Stimulated activated CD4-positive, alpha-beta T cell treated with anti-CD3 and anti-CD28 coated beads, Interleukin-15, amount 100 ng/mL, for 24 hours (primary cell): ENCODE data around the gene FUT9.

Experiments used
- DNase-seq: peaks from one replicate; pipeline ENCODE4 v3.0.0-alpha.2; 2020

The FUT9 gene

GRCh38 chr6:96074006-96074405 lies 58.2 kb downstream of the FUT9 start:
- DNase-seq, result no peak

- DNase-seq, result no peak
These were observed 60.1 kb downstream of the FUT9 start for GRCh38 chr6:96075826-96076225.

DNA sequence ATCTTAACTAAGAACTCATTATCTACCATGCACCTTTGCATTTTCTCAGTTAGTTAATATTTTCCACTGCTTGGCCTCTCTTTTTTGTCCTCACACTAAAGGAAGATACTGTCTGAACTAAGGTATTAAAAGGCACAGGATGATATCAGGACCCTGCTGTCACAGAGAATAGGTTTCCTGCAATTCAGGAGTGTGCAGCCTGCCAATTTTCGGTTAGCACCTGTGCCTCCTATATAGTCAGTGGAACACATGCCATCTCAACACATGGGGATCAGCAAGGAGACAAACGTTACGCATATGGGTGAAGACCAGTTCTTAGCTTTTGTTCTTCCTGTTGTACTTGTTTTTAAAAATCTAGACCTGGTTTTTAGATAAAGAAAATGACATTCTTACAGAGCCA lies 71.0 kb downstream of the FUT9 start:
- DNase-seq, result no peak

GRCh38 chr6:96089173-96089572 lies 73.4 kb downstream of the FUT9 start:
- no peak for DNase-seq

DNA sequence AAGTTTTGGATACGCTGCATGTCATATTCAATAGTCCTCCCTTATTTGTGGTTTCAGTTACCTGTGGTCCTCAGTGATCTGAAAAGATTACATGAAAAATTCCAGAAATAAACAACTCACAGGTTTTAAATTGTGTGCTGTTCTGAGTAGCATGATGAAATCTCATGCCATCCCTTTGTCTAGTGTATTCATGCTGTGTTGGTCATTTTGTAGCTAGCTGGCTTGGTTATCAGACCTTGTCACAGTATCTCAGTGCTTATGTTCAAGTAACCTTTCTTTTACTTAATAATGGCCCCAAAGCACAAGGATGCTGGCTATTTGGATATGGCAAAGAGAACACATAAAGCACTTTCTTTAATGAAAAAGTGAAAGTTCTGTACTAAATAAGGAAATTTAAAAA lies 78.3 kb downstream of the FUT9 start:
- no peak for DNase-seq

DNA sequence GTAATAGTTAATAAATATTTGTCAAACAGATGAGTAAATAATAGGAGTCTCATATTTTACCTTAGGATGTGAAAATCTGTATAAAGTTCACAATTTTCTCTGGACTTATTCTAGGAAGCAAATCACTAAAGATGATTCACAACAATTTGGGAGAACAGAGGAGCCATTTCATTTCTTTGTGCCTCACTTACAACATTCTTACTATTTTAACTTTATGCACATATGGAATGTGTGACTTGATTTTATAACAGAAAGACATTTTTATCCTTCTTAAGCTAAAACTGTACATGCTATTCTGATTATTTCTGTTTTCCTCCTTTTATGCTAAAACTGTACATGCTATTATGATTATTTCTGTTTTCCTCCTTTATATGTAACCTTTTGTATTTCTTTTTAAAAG lies 83.3 kb downstream of the FUT9 start:
- DNase-seq, result no peak

DNA sequence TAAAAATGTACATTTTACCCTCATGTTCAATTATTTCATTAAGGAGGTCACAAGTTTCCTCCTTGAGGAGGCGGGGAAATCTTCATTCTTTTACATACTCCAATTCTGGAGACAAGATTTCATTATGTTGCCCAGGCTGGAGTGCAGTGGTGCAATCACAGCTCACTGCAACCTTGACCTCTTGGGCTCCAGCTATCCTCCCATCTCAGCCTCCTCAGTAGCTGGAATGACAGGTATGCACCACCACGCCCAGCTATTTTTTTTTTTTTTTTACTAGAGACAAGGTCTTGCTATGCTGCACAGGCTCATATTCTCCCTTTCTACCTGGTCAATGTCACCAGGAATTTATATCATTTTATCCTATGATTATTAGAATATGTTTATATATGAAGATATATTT lies 85.8 kb downstream of the FUT9 start:
- DNase-seq, result no peak

GRCh38 chr6:96104910-96105309 lies 89.1 kb downstream of the FUT9 start:
- no peak for DNase-seq

DNA sequence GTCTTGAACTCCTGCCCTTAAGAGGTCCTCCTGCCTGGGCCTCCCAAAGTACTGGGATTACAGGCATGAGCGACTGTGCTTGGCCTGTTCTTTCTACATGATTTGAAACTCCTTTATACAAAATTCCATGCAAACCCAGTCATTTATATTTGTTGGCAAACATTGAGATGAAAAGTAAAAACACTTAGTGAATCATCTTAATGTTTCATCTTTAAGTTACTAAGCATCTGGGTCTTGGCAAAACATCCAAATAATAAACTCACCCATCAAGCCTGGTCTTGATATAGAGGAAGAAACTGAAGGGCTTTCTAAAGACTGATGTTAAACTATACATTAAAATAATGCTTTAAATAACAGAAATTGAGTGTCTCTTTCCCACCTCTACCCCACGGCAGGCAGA lies 95.1 kb downstream of the FUT9 start:
- no peak for DNase-seq

GRCh38 chr6:96116674-96117073 lies 100.9 kb downstream of the FUT9 start:
- no peak for DNase-seq

GRCh38 chr6:96124778-96125177 lies 109.0 kb downstream of the FUT9 start:
- no peak for DNase-seq

DNA sequence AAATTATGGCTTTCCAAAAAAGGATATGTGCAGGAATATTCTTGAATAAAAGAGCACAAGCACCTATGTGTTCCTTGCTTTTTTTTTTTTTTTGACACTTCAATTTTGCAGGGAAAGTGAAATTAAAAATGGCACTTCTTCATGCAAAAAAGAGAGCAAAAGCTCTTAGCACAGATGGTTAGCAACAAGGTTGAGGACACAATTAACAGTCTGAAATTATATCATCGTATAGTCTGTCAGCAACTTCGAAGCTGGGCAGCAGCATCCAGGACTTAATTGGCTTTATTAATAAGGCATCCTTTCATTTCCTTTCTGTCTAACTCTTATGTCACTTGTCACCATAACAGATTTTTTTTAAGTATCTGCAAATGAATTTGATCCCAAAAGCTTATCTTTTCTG lies 122.6 kb downstream of the FUT9 start:
- DNase-seq, result no peak

GRCh38 chr6:96142142-96142541 lies 126.4 kb downstream of the FUT9 start:
- no peak for DNase-seq

DNA sequence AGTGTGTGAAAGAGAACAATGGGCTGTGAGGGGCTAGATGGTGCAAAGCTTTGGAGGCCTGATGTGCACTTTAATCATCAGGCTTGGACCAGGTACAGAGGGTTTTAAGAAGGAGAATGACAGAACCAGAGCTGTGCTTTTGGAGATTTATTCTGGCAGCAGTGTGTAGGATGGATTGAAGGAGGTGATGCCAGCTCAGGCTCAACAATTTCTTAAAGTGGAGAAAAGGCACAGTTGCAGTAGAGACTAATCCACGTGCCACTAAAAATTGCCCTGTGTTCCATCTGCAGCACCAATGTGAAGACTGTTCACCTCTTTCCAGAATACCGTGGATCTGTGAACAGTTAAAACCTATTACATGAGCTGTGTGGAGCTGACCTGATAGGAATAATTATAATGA lies 134.7 kb downstream of the FUT9 start:
- no peak for DNase-seq

GRCh38 chr6:96151707-96152106 lies 135.9 kb downstream of the FUT9 start:
- DNase-seq, result no peak

DNA sequence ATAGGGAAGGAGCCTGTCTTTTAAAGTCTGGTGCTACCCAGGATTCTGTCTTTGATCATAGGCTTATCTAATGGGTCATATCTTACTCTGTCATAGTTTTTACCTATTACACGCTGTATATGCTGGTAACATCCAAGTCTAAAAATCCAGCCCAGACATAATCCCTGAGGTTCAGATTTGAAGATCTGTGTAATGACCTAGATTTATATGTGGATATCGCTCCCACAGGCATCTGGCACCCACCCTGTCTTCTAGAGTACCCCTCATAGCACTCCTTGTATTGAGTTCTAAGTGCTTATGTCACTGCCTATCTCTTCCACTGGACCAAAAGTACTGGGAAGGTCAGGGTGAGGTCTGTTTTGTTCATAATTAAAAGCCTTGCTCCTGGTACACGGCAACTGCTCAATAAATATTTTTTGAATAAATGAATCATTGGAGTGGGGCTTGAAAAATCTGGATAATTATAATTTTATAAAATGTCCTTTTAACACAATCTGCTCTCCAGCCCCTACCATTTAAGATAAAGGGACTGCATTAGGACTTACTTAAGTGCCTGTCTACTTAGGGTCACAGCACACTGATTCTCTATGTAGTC lies 136.4 kb downstream of the FUT9 start:
- DNase-seq, result no peak

DNA sequence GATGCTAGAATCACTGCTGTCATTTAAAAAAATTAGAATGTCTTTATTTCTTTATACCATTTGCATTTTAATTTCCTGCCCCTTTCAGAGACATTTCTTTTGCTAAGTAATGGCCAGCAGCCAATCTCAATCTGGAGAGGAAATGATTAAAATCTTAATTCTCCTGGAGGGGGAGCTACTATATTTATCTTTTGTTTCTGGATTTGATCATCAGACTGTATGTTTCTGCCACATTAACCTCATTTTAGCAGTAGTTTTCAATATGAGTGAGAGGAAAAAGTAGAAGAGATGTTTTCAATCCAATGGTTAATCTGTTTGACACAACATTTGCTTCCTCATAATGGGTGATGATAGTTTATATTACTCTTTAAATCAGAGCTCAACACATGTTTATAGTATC lies 138.0 kb downstream of the FUT9 start:
- DNase-seq, result no peak

GRCh38 chr6:96156425-96156824 lies 140.7 kb downstream of the FUT9 start:
- no peak for DNase-seq

DNA sequence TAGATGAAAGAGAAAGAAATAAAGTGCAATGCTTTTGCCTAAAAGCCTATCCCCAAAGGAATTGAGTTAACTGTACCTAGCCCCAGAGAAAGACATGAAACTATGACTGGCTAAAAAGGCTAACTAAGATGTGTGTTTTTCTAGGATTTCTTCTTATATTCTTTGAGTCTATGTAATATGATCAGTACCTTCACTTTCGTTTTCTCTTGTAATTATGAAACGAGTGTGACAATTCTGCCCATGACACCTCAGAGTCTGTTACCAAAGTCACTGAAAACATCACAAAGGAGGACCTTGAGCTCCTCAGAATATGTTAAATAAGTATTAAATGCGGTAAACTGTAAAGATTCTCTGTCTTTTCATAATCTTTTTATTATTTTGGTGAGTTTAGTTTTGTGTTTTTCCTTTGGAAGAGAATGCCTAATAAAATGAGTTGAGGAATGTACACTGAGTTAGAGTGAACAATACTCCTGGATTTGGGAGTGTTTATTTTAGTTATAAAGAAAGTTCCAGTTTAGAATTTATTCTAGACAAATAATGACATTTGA lies 141.3 kb downstream of the FUT9 start:
- no peak for DNase-seq

DNA sequence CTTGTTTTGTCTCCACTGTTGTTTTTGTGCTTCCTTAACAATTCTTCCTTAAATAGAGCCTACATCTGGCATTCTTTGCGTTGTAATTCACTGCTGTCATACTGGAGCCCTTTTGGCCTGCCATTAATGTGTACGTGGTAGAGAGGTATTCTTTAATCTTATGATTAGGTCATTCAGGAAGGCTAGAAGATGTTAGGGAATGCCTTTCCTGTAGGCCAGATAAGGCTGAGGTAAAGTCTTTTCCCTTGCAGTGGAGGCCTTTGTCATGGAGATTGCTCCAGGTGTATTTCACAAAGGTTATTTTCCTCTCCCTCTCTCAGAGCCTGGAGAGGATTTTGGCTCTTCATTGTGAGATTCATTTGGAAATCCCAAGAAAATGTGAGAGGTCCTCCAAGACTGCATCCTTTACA lies 146.9 kb downstream of the FUT9 start:
- DNase-seq, result no peak

DNA sequence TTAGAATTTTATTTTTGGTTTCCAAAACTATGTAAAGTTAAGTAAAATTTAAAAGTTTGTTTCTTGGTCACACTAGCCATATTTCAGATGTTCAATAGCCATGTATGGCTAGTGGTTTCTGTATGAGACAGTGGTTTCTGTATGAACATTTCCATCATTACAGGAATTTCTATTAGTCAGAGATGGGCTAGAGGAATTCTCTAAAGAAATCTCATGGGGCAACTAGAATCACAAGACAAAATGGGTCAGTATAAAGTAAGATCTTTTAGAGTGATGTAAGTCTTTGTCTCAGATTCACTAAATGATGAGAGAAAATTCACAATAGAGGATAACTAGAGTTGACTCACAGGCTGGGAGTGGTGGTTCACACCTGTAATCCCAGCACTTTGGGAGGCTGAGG lies 149.0 kb downstream of the FUT9 start:
- DNase-seq, result no peak

GRCh38 chr6:96171112-96171511 lies 155.3 kb downstream of the FUT9 start:
- no peak for DNase-seq

- no peak for DNase-seq
These were observed 169.0 kb downstream of the FUT9 start for GRCh38 chr6:96184798-96185197.

DNA sequence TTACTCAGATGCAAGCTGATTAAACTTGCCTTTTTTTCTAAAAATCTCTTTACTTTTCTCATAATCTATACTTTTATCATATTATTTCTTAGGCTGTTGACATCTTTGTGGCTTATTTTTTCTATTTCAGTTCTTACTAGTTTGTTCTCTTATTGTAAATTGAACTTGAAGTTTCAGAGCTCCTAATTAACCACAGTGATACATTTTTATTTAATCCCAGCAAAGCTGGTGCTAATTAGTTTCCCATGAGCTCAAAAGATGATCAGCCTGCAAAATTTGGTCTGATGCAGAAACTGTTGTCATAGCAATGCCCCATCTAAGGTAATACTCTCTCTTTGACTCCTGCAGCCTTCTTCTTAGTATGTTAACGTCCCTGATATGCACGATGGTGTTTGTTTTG lies 170.3 kb downstream of the FUT9 start:
- no peak for DNase-seq

DNA sequence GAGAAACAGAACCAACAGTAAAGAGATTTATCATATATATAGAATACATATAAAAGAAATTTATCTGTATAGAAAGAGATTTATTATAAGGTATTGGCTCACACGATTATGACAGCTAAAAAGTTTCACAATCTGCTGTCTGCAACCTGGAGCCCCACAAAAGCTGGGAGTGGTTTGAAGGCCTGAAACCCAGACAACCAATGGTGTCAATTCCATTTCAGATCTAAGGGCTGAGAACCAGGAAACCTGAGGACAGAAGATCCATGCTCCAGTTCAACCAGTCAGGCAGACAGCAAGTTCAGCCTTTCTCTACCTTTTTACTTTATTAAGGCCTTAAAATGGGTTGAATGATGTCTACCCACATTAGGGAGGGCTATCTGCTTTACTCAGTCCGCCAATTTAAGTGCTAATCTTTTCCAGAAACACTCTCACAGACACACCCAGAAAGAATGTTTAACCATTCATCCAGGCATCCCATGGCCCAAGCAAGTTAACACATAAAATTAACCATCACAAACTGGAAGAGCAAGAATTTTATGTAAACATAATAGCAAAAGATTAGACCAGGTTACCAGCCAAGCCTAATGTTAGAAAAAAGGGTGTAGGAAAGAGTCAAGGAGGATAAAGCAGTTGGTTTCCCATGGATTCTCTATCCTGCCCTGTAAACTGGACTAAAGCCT lies 170.9 kb downstream of the FUT9 start:
- DNase-seq, result no peak
